HCT116 (cell line): ENCODE data around the gene EYA2. TPM values are rescaled to one million over a fixed set of nuclear protein-coding genes. Genes with fewer than 3 reads are reported as not detected.

Experiments used
- ATAC-seq: fragments of 200-7000 bp; cut with Tn5 transposase; 2 replicates; pipeline ENCODE4 v1.9.1; 2020; ENCODE audit warnings: mild to moderate bottlenecking, moderate library complexity
- BruUV-seq: library from RNA; stranded (reverse); fragments of 400-500 nt; replicated peaks from 2 replicates; lab custom pipeline; 2021; lab: Mats Ljungman, UMichigan
- CTCF ChIA-PET: fragments of 300-600 bp; sonication (Branson Sonifier 250); formaldehyde crosslinking; loops from one replicate; lab custom pipeline; 2021; ENCODE audit warnings: antibody characterized with exemption; lab: Charles Lee
- POLR2A ChIA-PET: fragments of 300-600, 350-600 bp; sonication (Branson Sonifier 250); formaldehyde crosslinking; loops from one replicate; lab custom pipeline; 2021; ENCODE audit warnings: antibody characterized with exemption; lab: Charles Lee
- RAD21 ChIA-PET, 2 experiments: fragments of 300-600 bp; sonication (Branson Sonifier 250); formaldehyde crosslinking; loops; one replicate each; lab custom pipeline; 2023; ENCODE audit warnings: low total read pairs in 2 of 2; ENCODE audit not compliant: uncharacterized antibody in 2 of 2, unreplicated experiment in 2 of 2, low non-redundant PET in 1 of 2; lab: Charles Lee
- DNase-seq: peaks from one replicate; pipeline ENCODE4 v3.0.0-alpha.2; 2010; ENCODE audit warnings: low read depth, low spot score
- H2AFZ ChIP-seq: fragments of 200-600 bp; shearing (Covaris generic), sonication (generic); 2 replicates; pipeline ENCODE4 v1.6.1; 2017; ENCODE audit warnings: low read depth, mixed run types, mixed read lengths, antibody characterized with exemption, low read length; ENCODE audit not compliant: poor library complexity, severe bottlenecking
- H3K27ac ChIP-seq: 2 replicates; pipeline ENCODE4 v1.5.1; 2012; ENCODE audit warnings: low read depth, low read length
- H3K27me3 ChIP-seq: fragments of 200-600 bp; sonication (generic); 2 replicates; pipeline ENCODE4 v1.6.1; 2016; ENCODE audit warnings: mixed run types, low read length, mixed read lengths; ENCODE audit not compliant: insufficient read depth
- H3K36me3 ChIP-seq, 2 experiments: fragments of 200-500 bp in 1 of 2; fragments of 200-600 bp in 1 of 2; sonication (Bioruptor generic) in 1 of 2; sonication (generic) in 1 of 2; 2 replicates each; pipeline versions ENCODE4 v1.5.1 to v1.6.1; 2014 to 2016; ENCODE audit warnings: low read length in 2 of 2, inconsistent platforms in 1 of 2, mixed read lengths in 1 of 2, mixed run types in 1 of 2; ENCODE audit not compliant: insufficient read depth in 2 of 2, control insufficient read depth in 1 of 2
- H3K4me1 ChIP-seq, 2 experiments: fragments of 200-600 bp in 1 of 2; sonication (generic) in 1 of 2; 2 replicates each; pipeline versions ENCODE4 v1.5.1 to v1.6.1; 2012 to 2017; ENCODE audit warnings: low read length in 2 of 2, inconsistent platforms in 1 of 2, mild to moderate bottlenecking in 1 of 2, mixed read lengths in 1 of 2, mixed run types in 1 of 2, moderate library complexity in 1 of 2; ENCODE audit not compliant: insufficient read depth in 2 of 2, control insufficient read depth in 1 of 2
- H3K4me2 ChIP-seq: fragments of 200-600 bp; sonication (generic); 2 replicates; pipeline ENCODE4 v1.6.1; 2017; ENCODE audit warnings: mixed run types, low read length, mixed read lengths
- H3K4me3 ChIP-seq, 2 experiments: fragments of 200-600 bp in 1 of 2; sonication (generic) in 1 of 2; replicated peaks in 1 of 2; 2 replicates each; pipeline ENCODE4 v1.5.1; 2011 to 2016; ENCODE audit warnings: low read length in 2 of 2, control low read depth in 1 of 2, low read depth in 1 of 2, mild to moderate bottlenecking in 1 of 2, mixed read lengths in 1 of 2, mixed run types in 1 of 2
- H3K79me2 ChIP-seq: fragments of 200-600 bp; sonication (generic); 2 replicates; pipeline ENCODE4 v1.6.1; 2017; ENCODE audit warnings: mild to moderate bottlenecking, mixed run types, low read length, moderate library complexity, mixed read lengths; ENCODE audit not compliant: insufficient read depth
- H3K9ac ChIP-seq: fragments of 200-600 bp; sonication (generic); 2 replicates; pipeline ENCODE4 v1.6.1; 2016; ENCODE audit warnings: low read length, mixed read lengths
- H3K9me2 ChIP-seq: fragments of 200-600 bp; sonication (generic), shearing (Covaris generic); 2 replicates; pipeline ENCODE4 v1.6.1; 2017; ENCODE audit warnings: mixed run types, mild to moderate bottlenecking, moderate library complexity; ENCODE audit not compliant: insufficient read depth
- H3K9me3 ChIP-seq, 2 experiments: fragments of 200-500 bp in 1 of 2; fragments of 200-600 bp in 1 of 2; sonication (Bioruptor generic) in 1 of 2; sonication (generic) in 1 of 2; 2 replicates each; pipeline ENCODE4 v1.6.1; 2014 to 2017; ENCODE audit warnings: low read length in 2 of 2, mixed read lengths in 2 of 2, inconsistent platforms in 1 of 2, low read depth in 1 of 2, mild to moderate bottlenecking in 1 of 2, mixed run types in 1 of 2, moderate library complexity in 1 of 2; ENCODE audit not compliant: control insufficient read depth in 1 of 2, insufficient read depth in 1 of 2
- H4K20me1 ChIP-seq: fragments of 200-600 bp; sonication (generic), shearing (Covaris generic); 2 replicates; pipeline ENCODE4 v1.6.1; 2017; ENCODE audit warnings: mixed run types, mild to moderate bottlenecking, moderate library complexity; ENCODE audit not compliant: insufficient read depth
- CBX3 ChIP-seq: IDR thresholded peaks from 2 replicates; pipeline ENCODE4 v1.6.1; 2012; ENCODE audit warnings: low read depth
- EGR1 ChIP-seq: IDR thresholded peaks from 2 replicates; pipeline ENCODE4 v1.6.1; 2012; ENCODE audit warnings: low read depth
- FOSL1 ChIP-seq: IDR thresholded peaks from 2 replicates; pipeline ENCODE4 v1.6.1; 2012; ENCODE audit warnings: low read depth
- JUND ChIP-seq: IDR thresholded peaks from 2 replicates; pipeline ENCODE4 v1.6.1; 2012
- POLR2A ChIP-seq: IDR thresholded peaks from 2 replicates; pipeline ENCODE4 v1.7.0; 2011; ENCODE audit warnings: borderline replicate concordance; ENCODE audit not compliant: insufficient read depth, insufficient read length; ENCODE audit errors: extremely low read depth
- RAD21 ChIP-seq: IDR thresholded peaks from 2 replicates; pipeline ENCODE4 v1.6.1; 2012; ENCODE audit warnings: low read depth, mild to moderate bottlenecking
- SIN3A ChIP-seq: IDR thresholded peaks from 2 replicates; pipeline ENCODE4 v1.6.1; 2012; ENCODE audit warnings: low read depth
- ZFX ChIP-seq: fragments of 450-650 bp; IDR thresholded peaks from 2 replicates; pipeline ENCODE4 v1.6.1; 2017
- intact Hi-C: fragments of 100-400 bp; cut with micrococcal nuclease; formaldehyde crosslinking; loops from 2 replicates; pipeline ENCODE4 v1.10.0; 2022
- total RNA-seq: library from RNA; stranded (reverse); gene quantifications from one replicate; pipeline ENCODE4 v1.2.1, GENCODE V29; 2021; ENCODE audit not compliant: unreplicated experiment
- TF ChIP-seq, protein P1 (sequence below): IDR thresholded peaks from 2 replicates; pipeline ENCODE4 v1.6.1; 2012
- TF ChIP-seq, protein P2 (sequence below): IDR thresholded peaks from 2 replicates; pipeline ENCODE4 v1.6.1; 2011; ENCODE audit warnings: mild to moderate bottlenecking, low read length, moderate library complexity; ENCODE audit not compliant: insufficient replicate concordance; ENCODE audit errors: extremely low read depth
- TF ChIP-seq, protein P3 (sequence below): IDR thresholded peaks from 2 replicates; pipeline ENCODE4 v1.6.1; 2012; ENCODE audit warnings: low read depth
- TF ChIP-seq, protein P4 (sequence below), 3 experiments: fragments of 200-600 bp in 1 of 3; sonication (generic) in 1 of 3; IDR thresholded peaks in 2 of 3; conservative IDR thresholded peaks in 1 of 3; 2 replicates each; pipeline ENCODE4 v1.5.1; 2012 to 2017; ENCODE audit warnings: low read depth in 2 of 3, low read length in 2 of 3, antibody characterized with exemption in 1 of 3, borderline replicate concordance in 1 of 3, control low read depth in 1 of 3, mild to moderate bottlenecking in 1 of 3, mixed read lengths in 1 of 3, mixed run types in 1 of 3, moderate library complexity in 1 of 3; ENCODE audit not compliant: insufficient read depth in 1 of 3

EYA2 gene
- total RNA-seq, 1 experiment from 2014 or later: not detected

DNA sequence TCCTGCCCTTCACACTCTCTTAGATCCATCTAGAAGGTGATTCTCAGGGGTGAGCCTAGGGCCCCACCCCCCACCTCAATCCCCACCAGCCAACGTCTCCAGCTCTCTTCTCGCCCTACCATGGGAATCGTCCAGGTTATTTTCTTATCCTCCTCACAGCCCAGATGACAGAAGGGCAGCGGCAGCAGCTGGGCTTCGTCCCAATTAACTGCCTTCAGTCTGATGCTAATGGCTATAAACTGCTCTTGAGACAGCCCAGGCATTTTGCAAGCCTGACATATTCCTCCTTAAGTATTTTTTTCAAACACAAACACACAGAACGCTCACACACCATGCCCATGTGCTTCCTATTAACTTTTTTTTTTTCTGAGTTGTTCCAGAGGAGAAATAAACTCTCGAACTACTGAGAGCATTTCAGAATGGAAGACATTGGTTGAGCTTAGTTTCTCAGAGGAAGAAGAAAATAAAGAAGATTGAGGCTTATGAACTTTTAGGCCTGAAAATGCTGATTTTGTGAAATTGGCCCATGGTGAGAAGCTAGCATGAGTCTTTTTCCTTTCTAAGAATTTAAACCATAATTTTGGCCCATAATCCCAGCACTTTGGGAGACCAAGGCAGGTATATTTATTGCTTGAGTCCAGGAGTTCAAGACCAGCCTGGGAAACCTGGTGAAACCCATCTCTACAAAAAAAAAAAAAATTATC is 124.6 kb downstream of the EYA2 start:
- Histone ChIP-seq H3K27me3 (peaks cover 30% of the 10 kb centered on the region), H3K4me2 (no peak overlapping the region), H3K4me1 (no peaks in the 10 kb centered on the region), H3K9ac (no peak overlapping the region), H3K79me2 (no peaks in the 10 kb centered on the region), H3K4me3 (no peak overlapping the region), H3K9me3 (no peaks in the 10 kb centered on the region), H4K20me1 (no peaks in the 10 kb centered on the region), H2AFZ (no peak overlapping the region), H3K9me2 (no peaks in the 10 kb centered on the region), H3K27ac (no peak overlapping the region), H3K36me3 (no peaks in the 10 kb centered on the region)
- ChIA-PET POLR2A (no interaction called here), RAD21 (no interaction called here), CTCF (no interaction called here)
- BruUV-seq: no TSS peak
- intact Hi-C loops: no loop called here
- ATAC-seq (no peak), DNase-seq (no peak)
- TF ChIP-seq, protein P1, sequence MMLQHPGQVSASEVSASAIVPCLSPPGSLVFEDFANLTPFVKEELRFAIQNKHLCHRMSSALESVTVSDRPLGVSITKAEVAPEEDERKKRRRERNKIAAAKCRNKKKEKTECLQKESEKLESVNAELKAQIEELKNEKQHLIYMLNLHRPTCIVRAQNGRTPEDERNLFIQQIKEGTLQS: no peak
- TF ChIP-seq POLR2A (no peak), ZFX (no peak), FOSL1 (no peak), CBX3 (no peak), RAD21 (no peak), JUND (no peak), SIN3A (no peak), EGR1 (no peak)
- TF ChIP-seq, protein P2, sequence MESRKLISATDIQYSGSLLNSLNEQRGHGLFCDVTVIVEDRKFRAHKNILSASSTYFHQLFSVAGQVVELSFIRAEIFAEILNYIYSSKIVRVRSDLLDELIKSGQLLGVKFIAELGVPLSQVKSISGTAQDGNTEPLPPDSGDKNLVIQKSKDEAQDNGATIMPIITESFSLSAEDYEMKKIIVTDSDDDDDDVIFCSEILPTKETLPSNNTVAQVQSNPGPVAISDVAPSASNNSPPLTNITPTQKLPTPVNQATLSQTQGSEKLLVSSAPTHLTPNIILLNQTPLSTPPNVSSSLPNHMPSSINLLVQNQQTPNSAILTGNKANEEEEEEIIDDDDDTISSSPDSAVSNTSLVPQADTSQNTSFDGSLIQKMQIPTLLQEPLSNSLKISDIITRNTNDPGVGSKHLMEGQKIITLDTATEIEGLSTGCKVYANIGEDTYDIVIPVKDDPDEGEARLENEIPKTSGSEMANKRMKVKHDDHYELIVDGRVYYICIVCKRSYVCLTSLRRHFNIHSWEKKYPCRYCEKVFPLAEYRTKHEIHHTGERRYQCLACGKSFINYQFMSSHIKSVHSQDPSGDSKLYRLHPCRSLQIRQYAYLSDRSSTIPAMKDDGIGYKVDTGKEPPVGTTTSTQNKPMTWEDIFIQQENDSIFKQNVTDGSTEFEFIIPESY: no peak
- TF ChIP-seq, protein P3, sequence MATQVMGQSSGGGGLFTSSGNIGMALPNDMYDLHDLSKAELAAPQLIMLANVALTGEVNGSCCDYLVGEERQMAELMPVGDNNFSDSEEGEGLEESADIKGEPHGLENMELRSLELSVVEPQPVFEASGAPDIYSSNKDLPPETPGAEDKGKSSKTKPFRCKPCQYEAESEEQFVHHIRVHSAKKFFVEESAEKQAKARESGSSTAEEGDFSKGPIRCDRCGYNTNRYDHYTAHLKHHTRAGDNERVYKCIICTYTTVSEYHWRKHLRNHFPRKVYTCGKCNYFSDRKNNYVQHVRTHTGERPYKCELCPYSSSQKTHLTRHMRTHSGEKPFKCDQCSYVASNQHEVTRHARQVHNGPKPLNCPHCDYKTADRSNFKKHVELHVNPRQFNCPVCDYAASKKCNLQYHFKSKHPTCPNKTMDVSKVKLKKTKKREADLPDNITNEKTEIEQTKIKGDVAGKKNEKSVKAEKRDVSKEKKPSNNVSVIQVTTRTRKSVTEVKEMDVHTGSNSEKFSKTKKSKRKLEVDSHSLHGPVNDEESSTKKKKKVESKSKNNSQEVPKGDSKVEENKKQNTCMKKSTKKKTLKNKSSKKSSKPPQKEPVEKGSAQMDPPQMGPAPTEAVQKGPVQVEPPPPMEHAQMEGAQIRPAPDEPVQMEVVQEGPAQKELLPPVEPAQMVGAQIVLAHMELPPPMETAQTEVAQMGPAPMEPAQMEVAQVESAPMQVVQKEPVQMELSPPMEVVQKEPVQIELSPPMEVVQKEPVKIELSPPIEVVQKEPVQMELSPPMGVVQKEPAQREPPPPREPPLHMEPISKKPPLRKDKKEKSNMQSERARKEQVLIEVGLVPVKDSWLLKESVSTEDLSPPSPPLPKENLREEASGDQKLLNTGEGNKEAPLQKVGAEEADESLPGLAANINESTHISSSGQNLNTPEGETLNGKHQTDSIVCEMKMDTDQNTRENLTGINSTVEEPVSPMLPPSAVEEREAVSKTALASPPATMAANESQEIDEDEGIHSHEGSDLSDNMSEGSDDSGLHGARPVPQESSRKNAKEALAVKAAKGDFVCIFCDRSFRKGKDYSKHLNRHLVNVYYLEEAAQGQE: no peak
- TF ChIP-seq, protein P4, sequence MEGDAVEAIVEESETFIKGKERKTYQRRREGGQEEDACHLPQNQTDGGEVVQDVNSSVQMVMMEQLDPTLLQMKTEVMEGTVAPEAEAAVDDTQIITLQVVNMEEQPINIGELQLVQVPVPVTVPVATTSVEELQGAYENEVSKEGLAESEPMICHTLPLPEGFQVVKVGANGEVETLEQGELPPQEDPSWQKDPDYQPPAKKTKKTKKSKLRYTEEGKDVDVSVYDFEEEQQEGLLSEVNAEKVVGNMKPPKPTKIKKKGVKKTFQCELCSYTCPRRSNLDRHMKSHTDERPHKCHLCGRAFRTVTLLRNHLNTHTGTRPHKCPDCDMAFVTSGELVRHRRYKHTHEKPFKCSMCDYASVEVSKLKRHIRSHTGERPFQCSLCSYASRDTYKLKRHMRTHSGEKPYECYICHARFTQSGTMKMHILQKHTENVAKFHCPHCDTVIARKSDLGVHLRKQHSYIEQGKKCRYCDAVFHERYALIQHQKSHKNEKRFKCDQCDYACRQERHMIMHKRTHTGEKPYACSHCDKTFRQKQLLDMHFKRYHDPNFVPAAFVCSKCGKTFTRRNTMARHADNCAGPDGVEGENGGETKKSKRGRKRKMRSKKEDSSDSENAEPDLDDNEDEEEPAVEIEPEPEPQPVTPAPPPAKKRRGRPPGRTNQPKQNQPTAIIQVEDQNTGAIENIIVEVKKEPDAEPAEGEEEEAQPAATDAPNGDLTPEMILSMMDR (IDR thresholded peaks at IDR 0.05 in 2 of 3, conservative IDR thresholded peaks at IDR 0.05 in 1 of 3; ENCODE audit: borderline replicate concordance in 1 of 3, insufficient read depth in 1 of 3, low read depth in 2 of 3, low read length in 2 of 3): no peak
